H1 (cell line): Measurements from ENCODE around the gene MYO7B. TPM values are rescaled to one million over a fixed set of nuclear protein-coding genes. Genes with fewer than 3 reads are reported as not detected.

Experiments
- CTCF ChIA-PET: fragments of 300-600 bp; sonication (Branson Sonifier 250); formaldehyde crosslinking; loops from one replicate; lab custom pipeline; 2021; ENCODE audit not compliant: partially characterized antibody; lab: Charles Lee
- POLR2A ChIA-PET: fragments of 300-600 bp; sonication (Branson Sonifier 250); formaldehyde crosslinking; loops from one replicate; lab custom pipeline; 2021; ENCODE audit warnings: inconsistent platforms; ENCODE audit not compliant: partially characterized antibody; lab: Charles Lee
- DNase-seq, 2 experiments: peaks; one replicate each; pipeline versions ENCODE4 v3.0.0 to v3.0.0-alpha.2; 2010 to 2022; ENCODE audit warnings: low spot score in 2 of 2, low read depth in 1 of 2, mixed read lengths in 1 of 2
- FAIRE-seq: peaks from 2 replicates; lab custom pipeline; 2011; peaks lifted over from hg19 to GRCh38; lab: Jason Lieb, UNC
- H2AFZ ChIP-seq: 2 replicates; pipeline ENCODE4 v1.8.1; 2012; ENCODE audit warnings: low read length, inconsistent platforms
- H2AK5ac ChIP-seq: 2 replicates; pipeline ENCODE4 v1.6.1; 2013; ENCODE audit warnings: low read depth, low read length
- H2BK120ac ChIP-seq: replicated peaks from 2 replicates; pipeline ENCODE3; 2013; ENCODE audit warnings: low read depth, low read length, inconsistent platforms
- H2BK12ac ChIP-seq: 2 replicates; pipeline ENCODE4 v1.6.1; 2013; ENCODE audit warnings: low read depth, low read length
- H2BK15ac ChIP-seq: 2 replicates; pipeline ENCODE4 v1.6.1; 2013; ENCODE audit warnings: low read length
- H2BK20ac ChIP-seq: 2 replicates; pipeline ENCODE4 v1.6.1; 2013; ENCODE audit warnings: low read length
- H2BK5ac ChIP-seq: 2 replicates; pipeline ENCODE4 v1.6.1; 2013; ENCODE audit warnings: low read depth, low read length
- H3K14ac ChIP-seq: 2 replicates; pipeline ENCODE4 v1.6.1; 2013; ENCODE audit warnings: inconsistent platforms; ENCODE audit not compliant: insufficient read length
- H3K18ac ChIP-seq: 2 replicates; pipeline ENCODE4 v1.6.1; 2013; ENCODE audit warnings: low read length; ENCODE audit errors: extremely low read depth
- H3K23ac ChIP-seq: 2 replicates; pipeline ENCODE4 v1.6.1; 2013; ENCODE audit warnings: inconsistent platforms; ENCODE audit not compliant: insufficient read length
- H3K23me2 ChIP-seq: 2 replicates; pipeline ENCODE4 v1.6.1; 2013; ENCODE audit warnings: low read depth, low read length
- H3K27ac ChIP-seq: 2 replicates; pipeline ENCODE4 v1.6.1; 2011; ENCODE audit warnings: low read depth, low read length, inconsistent platforms
- H3K27me3 ChIP-seq, 4 experiments: replicated peaks in 1 of 4; 1 replicate in 1 of 4; 2 replicates in 3 of 4; pipeline versions ENCODE4 v1.6.1 to v1.8.1; 2011 to 2013; ENCODE audit warnings: low read length in 3 of 4, mild to moderate bottlenecking in 3 of 4, inconsistent platforms in 2 of 4, mixed read lengths in 2 of 4, moderate library complexity in 1 of 4; ENCODE audit not compliant: control insufficient read depth in 3 of 4, insufficient read depth in 3 of 4; ENCODE audit errors: extremely low read depth in 1 of 4
- H3K36me3 ChIP-seq, 4 experiments: 2 replicates each; pipeline versions ENCODE4 v1.6.1 to v1.8.1; 2011 to 2013; ENCODE audit warnings: mild to moderate bottlenecking in 4 of 4, low read length in 3 of 4, moderate library complexity in 2 of 4, control low read depth in 1 of 4, inconsistent platforms in 1 of 4; ENCODE audit not compliant: insufficient read depth in 4 of 4, control insufficient read depth in 2 of 4
- H3K4ac ChIP-seq: replicated peaks from 2 replicates; pipeline ENCODE3; 2013; ENCODE audit warnings: low read length, low read depth, mixed read lengths, inconsistent platforms; ENCODE audit not compliant: insufficient read length
- H3K4me1 ChIP-seq, 4 experiments: replicated peaks in 1 of 4; 1 replicate in 1 of 4; 2 replicates in 3 of 4; pipeline versions ENCODE4 v1.6.1 to v1.8.1; 2011 to 2013; ENCODE audit warnings: low read length in 3 of 4, inconsistent platforms in 2 of 4, mixed read lengths in 1 of 4; ENCODE audit not compliant: insufficient read depth in 4 of 4, control insufficient read depth in 3 of 4
- H3K4me2 ChIP-seq, 2 experiments: 2 replicates each; pipeline versions ENCODE4 v1.6.1 to v1.8.1; 2011 to 2013; ENCODE audit warnings: low read depth in 2 of 2, low read length in 2 of 2, control low read depth in 1 of 2, inconsistent platforms in 1 of 2, mild to moderate bottlenecking in 1 of 2; ENCODE audit not compliant: insufficient read depth in 1 of 2
- H3K4me3 ChIP-seq, 4 experiments: fragments of 200-600, 300-600 bp in 1 of 4; sonication (generic), shearing (Covaris generic), sonication (Bioruptor Twin) in 1 of 4; 2 replicates each; pipeline versions ENCODE4 v1.5.1 to v1.8.1; 2011 to 2016; ENCODE audit warnings: low read length in 4 of 4, low read depth in 3 of 4, control low read depth in 2 of 4, inconsistent platforms in 2 of 4, mild to moderate bottlenecking in 2 of 4, mixed read lengths in 1 of 4, moderate library complexity in 1 of 4; ENCODE audit not compliant: insufficient read depth in 2 of 4; ENCODE audit errors: extremely low read depth in 1 of 4
- H3K56ac ChIP-seq: replicated peaks from 2 replicates; pipeline ENCODE3; 2013; ENCODE audit warnings: low read depth, mild to moderate bottlenecking, mixed read lengths, low read length, inconsistent platforms; ENCODE audit not compliant: insufficient read length
- H3K79me1 ChIP-seq: 2 replicates; pipeline ENCODE4 v1.6.1; 2013; ENCODE audit warnings: low read depth, low read length, control low read depth
- H3K79me2 ChIP-seq, 2 experiments: 2 replicates each; pipeline versions ENCODE4 v1.6.1 to v1.8.1; 2012 to 2013; ENCODE audit warnings: low read length in 2 of 2, mild to moderate bottlenecking in 2 of 2, inconsistent platforms in 1 of 2; ENCODE audit not compliant: insufficient read depth in 2 of 2, control insufficient read depth in 1 of 2
- H3K9ac ChIP-seq, 4 experiments: replicated peaks in 1 of 4; 1 replicate in 1 of 4; 2 replicates in 3 of 4; pipeline versions ENCODE4 v1.6.1 to v1.8.1; 2011 to 2013; ENCODE audit warnings: low read depth in 3 of 4, low read length in 3 of 4, control low read depth in 2 of 4, mild to moderate bottlenecking in 2 of 4, moderate library complexity in 2 of 4, inconsistent platforms in 1 of 4; ENCODE audit errors: extremely low read depth in 1 of 4
- H3K9me3 ChIP-seq, 2 experiments: 2 replicates each; pipeline versions ENCODE4 v1.6.1 to v1.8.1; 2012 to 2013; ENCODE audit warnings: mild to moderate bottlenecking in 2 of 2, moderate library complexity in 2 of 2, control low read depth in 1 of 2, inconsistent platforms in 1 of 2, low read depth in 1 of 2, low read length in 1 of 2, mixed read lengths in 1 of 2; ENCODE audit not compliant: insufficient read depth in 2 of 2
- H4K20me1 ChIP-seq, 2 experiments: replicated peaks in 1 of 2; 2 replicates each; pipeline versions ENCODE3 to v1.8.1; 2011 to 2013; ENCODE audit warnings: inconsistent platforms in 2 of 2, low read length in 2 of 2, mild to moderate bottlenecking in 1 of 2; ENCODE audit not compliant: insufficient read depth in 2 of 2, control insufficient read depth in 1 of 2
- H4K5ac ChIP-seq: 2 replicates; pipeline ENCODE4 v1.6.1; 2013; ENCODE audit warnings: low read length, low read depth, mixed read lengths, inconsistent platforms; ENCODE audit not compliant: insufficient read length
- H4K8ac ChIP-seq: 2 replicates; pipeline ENCODE4 v1.8.0; 2013; ENCODE audit warnings: mild to moderate bottlenecking, moderate library complexity, low read length, inconsistent platforms; ENCODE audit not compliant: insufficient read depth; ENCODE audit errors: extremely low read depth
- H4K91ac ChIP-seq: replicated peaks from 2 replicates; pipeline ENCODE3; 2013; ENCODE audit warnings: low read length, mixed read lengths, inconsistent platforms; ENCODE audit not compliant: insufficient read length
- ATF3 ChIP-seq: IDR thresholded peaks from 2 replicates; pipeline ENCODE4 v1.6.1; 2011; ENCODE audit warnings: low read depth, mild to moderate bottlenecking, low read length; ENCODE audit not compliant: insufficient read depth
- E2F6 ChIP-seq: IDR thresholded peaks from 2 replicates; pipeline ENCODE4 v1.6.1; 2012; ENCODE audit warnings: inconsistent platforms
- EP300 ChIP-seq, 2 experiments: IDR thresholded peaks; 1 replicate in 1 of 2; 2 replicates in 1 of 2; pipeline ENCODE4 v1.6.1; 2011 to 2012; ENCODE audit warnings: low read depth in 2 of 2, low read length in 2 of 2, mild to moderate bottlenecking in 2 of 2, borderline replicate concordance in 1 of 2, inconsistent platforms in 1 of 2, moderate library complexity in 1 of 2
- PHF8 ChIP-seq: fragments of 200-600 bp; sonication (generic); conservative IDR thresholded peaks from 2 replicates; pipeline ENCODE4 v1.7.1; 2012; ENCODE audit warnings: low read depth, mild to moderate bottlenecking, inconsistent platforms, low read length, moderate library complexity
- POU5F1 ChIP-seq: IDR thresholded peaks from 2 replicates; pipeline ENCODE4 v1.6.1; 2011; ENCODE audit warnings: low read depth, mild to moderate bottlenecking, low read length, moderate library complexity
- RAD21 ChIP-seq, 2 experiments: IDR thresholded peaks in 1 of 2; conservative IDR thresholded peaks in 1 of 2; 2 replicates each; pipeline ENCODE4 v1.6.1; 2011; ENCODE audit warnings: low read depth in 2 of 2, low read length in 2 of 2, improper control_type of control experiment in 1 of 2, inconsistent platforms in 1 of 2, mild to moderate bottlenecking in 1 of 2, moderate library complexity in 1 of 2
- RBBP5 ChIP-seq: IDR thresholded peaks from 2 replicates; pipeline ENCODE4 v1.7.1; 2012; ENCODE audit warnings: low read depth, mild to moderate bottlenecking, inconsistent platforms, low read length, moderate library complexity, borderline replicate concordance
- SAP30 ChIP-seq: fragments of 300-600 bp; sonication (generic); IDR thresholded peaks from 2 replicates; pipeline ENCODE4 v1.7.1; 2012; ENCODE audit warnings: low read length, moderate library complexity, mild to moderate bottlenecking, inconsistent platforms; ENCODE audit not compliant: insufficient read depth, insufficient replicate concordance
- TEAD4 ChIP-seq: IDR thresholded peaks from 2 replicates; pipeline ENCODE4 v1.6.1; 2012; ENCODE audit warnings: low read depth, low read length, inconsistent platforms, mixed read lengths
- USF2 ChIP-seq: IDR thresholded peaks from 2 replicates; pipeline ENCODE4 v1.6.1; 2011; ENCODE audit warnings: low read length, improper control_type of control experiment
- WGBS, 2 experiments: shearing (Covaris generic) in 1 of 2; methylation state at CpG; one replicate each; pipeline versions ENCODE4 v1.1.6 to v1.1.7; 2013 to 2015; ENCODE audit warnings: low lambda C conversion rate in 2 of 2, mixed read lengths in 2 of 2, inconsistent platforms in 1 of 2, low coverage in 1 of 2, missing lambda C conversion rate in 1 of 2; ENCODE audit not compliant: insufficient replicate concordance in 2 of 2, insufficient coverage in 1 of 2, insufficient read length in 1 of 2; ENCODE audit errors: extremely low coverage in 1 of 2, missing lambda C conversion rate in 1 of 2; 5-methylcytosine and 5-hydroxymethylcytosine counted together
- polyA plus RNA-seq, 7 experiments: library from polyadenylated mRNA; depleted of rRNA in 3 of 7; stranded (reverse) in 5 of 7; unstranded in 2 of 7; fragments of >200 nt in 5 of 7; fragments of 200-250 nt in 2 of 7; gene quantifications; 1 replicate in 5 of 7; 2 replicates in 1 of 7; 4 replicates in 1 of 7; pipeline versions ENCODE4 v1.2.1 to v1.2.3, GENCODE V29; 2011 to 2013; ENCODE audit warnings: missing spikeins in 2 of 7, mixed read lengths in 2 of 7
- total RNA-seq: library from RNA; stranded (reverse); fragmentation: NEBNext Ultra II Directional; extraction: Animal tissue kit (Norgen Biotek cat#: 25700); gene quantifications from 2 replicates; pipeline ENCODE4 v1.2.1, GENCODE V29; 2021

MYO7B gene
- total and polyA plus RNA-seq, 2 of the 8 experiments (the other 6 are each of a cell fraction or from before 2014, with no cell fraction given) = not detected

- Histone ChIP-seq H4K91ac (no peak overlapping the region), H3K4me2 (no peak overlapping the region), H4K5ac (no peak overlapping the region), H3K56ac (no peak overlapping the region), H3K36me3 (no peaks in the 10 kb centered on the region), H4K20me1 (no peaks in the 10 kb centered on the region), H3K9ac (no peak overlapping the region), H3K9me3 (no peaks in the 10 kb centered on the region), H2AFZ (no peak overlapping the region), H2AK5ac (no peak overlapping the region), H3K23ac (no peak overlapping the region), H3K4me3 (no peak overlapping the region), H3K4ac (no peak overlapping the region), H2BK5ac (no peak overlapping the region), H2BK15ac (no peak overlapping the region), H3K18ac (no peak overlapping the region), H3K23me2 (no peaks in the 10 kb centered on the region), H4K8ac (peak overlapping the region; percentile 25; the same call in 1 of the 2 replicates), H3K27me3 (no peaks in the 10 kb centered on the region), H3K79me1 (no peaks in the 10 kb centered on the region), H3K4me1 (no peaks in the 10 kb centered on the region), H2BK12ac (no peak overlapping the region), H2BK120ac (no peak overlapping the region), H3K14ac (no peak overlapping the region), H3K27ac (no peak overlapping the region), H3K79me2 (no peaks in the 10 kb centered on the region), H2BK20ac (no peak overlapping the region)
- POLR2A ChIA-PET = no interaction called here
- WGBS, 2 experiments = 85% methylated on average over 15 of the region's 15 CpGs; no CpG with 5 or more reads in 1 of the 2 experiments
- DNase-seq = no peak
- CTCF ChIA-PET = interaction anchor here (1.0 to 1.4 kb wide), 2 partner anchors 16 to 19 kb away, joined by 3 to 4 read pairs; no protein-coding TSS in a partner anchor
- no peak for FAIRE-seq
- no peak for TF ChIP-seq RAD21 (IDR thresholded peaks at IDR 0.05 in 1 of 2, conservative IDR thresholded peaks at IDR 0.05 in 1 of 2; ENCODE audit: low read depth in 2 of 2, low read length in 2 of 2)
- no peak for TF ChIP-seq E2F6
- TF ChIP-seq EP300 (IDR thresholded peaks at IDR 0.05; ENCODE audit: borderline replicate concordance in 1 of 2, low read depth in 2 of 2, low read length in 2 of 2) = no peak
- no peak for TF ChIP-seq ATF3
- no peak for TF ChIP-seq SAP30
- TF ChIP-seq RBBP5 = no peak
- TF ChIP-seq USF2 = no peak
- TF ChIP-seq PHF8 = no peak
- TF ChIP-seq POU5F1 = no peak
- no peak for TF ChIP-seq TEAD4
Measured at GRCh38 chr2:127621981-127622431, 86.5 kb downstream of the MYO7B start.
